Right lobe of liver (tissue), 4 donors: ENCODE data around the gene ATP6V1E1.

Source experiments
- CTCF ChIP-seq, 4 donors: fragments of 200-600 bp in 3 of 4; fragments of 450-650 bp in 1 of 4; IDR thresholded peaks; one replicate each; pipeline versions ENCODE4 v1.5.1 to v1.8.0; 2016 to 2022; ENCODE audit warnings: antibody characterized with exemption in 4 of 4, mild to moderate bottlenecking in 2 of 4
- POLR2A ChIP-seq: fragments of 450-650 bp; IDR thresholded peaks from one replicate; pipeline ENCODE4 v1.6.1; 2017; ENCODE audit warnings: antibody characterized with exemption, mild to moderate bottlenecking
- donor health status: DM: no; HTN: no; CAD: no.
- donor health status: DM: no; HTN: no; CAD: no.
- donor health status: DM: no; HTN: yes; CAD: no.

GRCh38 chr22:17563936-17564391 lies 64.6 kb downstream of the ATP6V1E1 start:
- no peak for TF ChIP-seq CTCF (IDR thresholded peaks at IDR 0.05)
- no peak for TF ChIP-seq POLR2A
